HepG2 (cell line): ENCODE measurements around the gene ACAN. TPM values are rescaled to one million over a fixed set of nuclear protein-coding genes. Genes with fewer than 3 reads are reported as not detected.

Source experiments
- ATAC-seq: fragments of 200-7000 bp; cut with Tn5 transposase; 3 replicates; pipeline ENCODE4 v1.9.1; 2020; ENCODE audit warnings: mild to moderate bottlenecking, moderate library complexity
- BruUV-seq: library from RNA; stranded (reverse); fragments of 400-500 nt; replicated peaks from 2 replicates; lab custom pipeline; 2021; lab: Mats Ljungman, UMichigan
- CTCF ChIA-PET: fragments of 300-600 bp; formaldehyde crosslinking; extraction: SDS; loops from one replicate; lab custom pipeline; 2021; ENCODE audit warnings: low total read pairs, inconsistent platforms, low intra/inter-chr PET ratio; lab: Yijun Ruan, JAX
- POLR2A ChIA-PET: fragments of 350-600 bp; sonication (Branson Sonifier 250); formaldehyde crosslinking; loops from one replicate; lab custom pipeline; 2020; ENCODE audit warnings: antibody characterized with exemption, inconsistent platforms; lab: Yijun Ruan, JAX
- DNase-seq: peaks from one replicate; pipeline ENCODE4 v3.0.0-alpha.2; 2015; ENCODE audit warnings: low spot score
- FAIRE-seq: peaks from 3 replicates; lab custom pipeline; 2011; peaks lifted over from hg19 to GRCh38; lab: Jason Lieb, UNC
- H2AFZ ChIP-seq: one replicate; pipeline ENCODE4 v1.6.1; 2011; ENCODE audit warnings: low read length, inconsistent platforms
- H3K27ac ChIP-seq: fragments of 300-600 bp; 3 replicates; pipeline ENCODE4 v1.8.0; 2011; ENCODE audit warnings: mixed run types, mild to moderate bottlenecking, mixed read lengths, low read length, inconsistent platforms; ENCODE audit not compliant: insufficient read depth; ENCODE audit errors: extremely low read length
- H3K27me3 ChIP-seq, 2 experiments: fragments of 200-600 bp in 1 of 2; 2 replicates in 1 of 2; 3 replicates in 1 of 2; pipeline versions ENCODE4 v1.6.0 to v1.8.0; 2011; ENCODE audit warnings: low read length in 2 of 2, mild to moderate bottlenecking in 2 of 2, moderate library complexity in 2 of 2, inconsistent platforms in 1 of 2; ENCODE audit not compliant: insufficient read depth in 2 of 2, control insufficient read depth in 1 of 2
- H3K36me3 ChIP-seq, 2 experiments: fragments of 200-600 bp in 1 of 2; replicated peaks in 1 of 2; 2 replicates in 1 of 2; 3 replicates in 1 of 2; pipeline versions ENCODE4 v1.5.1 to v1.8.0; 2011; ENCODE audit warnings: low read length in 2 of 2, inconsistent platforms in 1 of 2; ENCODE audit not compliant: insufficient read depth in 2 of 2, control insufficient read depth in 1 of 2
- H3K4me1 ChIP-seq: 2 replicates; pipeline ENCODE4 v1.5.1; 2012; ENCODE audit warnings: low read length, inconsistent platforms; ENCODE audit not compliant: insufficient read depth
- H3K4me2 ChIP-seq: 2 replicates; pipeline ENCODE4 v1.6.0; 2011; ENCODE audit warnings: low read depth, low read length, inconsistent platforms
- H3K4me3 ChIP-seq, 3 experiments: fragments of 200-600 bp in 1 of 3; sonication (generic), shearing (Covaris generic) in 1 of 3; replicated peaks in 1 of 3; 2 replicates each; pipeline ENCODE4 v1.5.1; 2011 to 2016; ENCODE audit warnings: low read length in 3 of 3, inconsistent platforms in 2 of 3, low read depth in 2 of 3, mild to moderate bottlenecking in 2 of 3, control low read depth in 1 of 3, mixed read lengths in 1 of 3; ENCODE audit not compliant: insufficient read depth in 1 of 3
- H3K79me2 ChIP-seq: one replicate; pipeline ENCODE4 v1.6.1; 2011; ENCODE audit warnings: low read length, inconsistent platforms; ENCODE audit not compliant: insufficient read depth
- H3K9ac ChIP-seq: 2 replicates; pipeline ENCODE4 v1.6.0; 2011; ENCODE audit warnings: mild to moderate bottlenecking, low read depth, low read length, inconsistent platforms; ENCODE audit not compliant: insufficient read depth
- H3K9me3 ChIP-seq: 2 replicates; pipeline ENCODE4 v1.5.1; 2012; ENCODE audit warnings: mild to moderate bottlenecking, low read length
- H4K20me1 ChIP-seq: 2 replicates; pipeline ENCODE4 v1.6.0; 2011; ENCODE audit warnings: inconsistent platforms, mild to moderate bottlenecking, low read length, moderate library complexity; ENCODE audit not compliant: insufficient read depth
- ARID3A ChIP-seq: IDR thresholded peaks from 2 replicates; pipeline ENCODE4 v1.6.1; 2012; ENCODE audit warnings: low read depth, low read length, improper control_type of control experiment
- NFAT5 ChIP-seq: sonication (generic); formaldehyde crosslinking; IDR thresholded peaks from 2 replicates; pipeline ENCODE4 v1.4.0; 2020; ENCODE audit warnings: missing genetic modification reagents
- ZNF616 ChIP-seq: sonication (generic); formaldehyde crosslinking; IDR thresholded peaks from 2 replicates; pipeline ENCODE4 v1.5.0; 2020; ENCODE audit warnings: low read depth, mild to moderate bottlenecking, missing genetic modification reagents
- WGBS: methylation state at CpG from one replicate; pipeline ENCODE4 v1.1.6; 2017; ENCODE audit warnings: low lambda C conversion rate; 5-methylcytosine and 5-hydroxymethylcytosine counted together
- in situ Hi-C: cut with HindIII; loops from 2 replicates; pipeline ENCODE4 v1.10.0; 2017; ENCODE audit warnings: low pct_unique_long_range_greater_than_20kb; ENCODE audit not compliant: extremely low pct_ligation_motif_present
- intact Hi-C: fragments of 100-400 bp; cut with micrococcal nuclease; formaldehyde crosslinking; loops from one replicate; pipeline ENCODE4 v1.10.0; 2022; ENCODE audit not compliant: unreplicated experiment
- polyA plus RNA-seq, 8 experiments: library from polyadenylated mRNA; depleted of rRNA in 3 of 8; stranded (reverse) in 7 of 8; unstranded in 1 of 8; fragments of >200 nt; fragmentation: Illumina TruSeq in 4 of 8; extraction: Trizol in 4 of 8; gene quantifications; 2 replicates each; pipeline versions ENCODE4 v1.2.1 to v1.2.3, GENCODE V29; 2011 to 2016; ENCODE audit warnings: low read depth in 4 of 8, missing spikeins in 1 of 8, mixed read lengths in 1 of 8; ENCODE audit not compliant: insufficient read depth in 1 of 8
- total RNA-seq, 5 experiments: library from RNA; depleted of rRNA; stranded (reverse); fragments of >200 nt; fragmentation: Illumina TruSeq; extraction: Trizol; gene quantifications; 2 replicates each; pipeline ENCODE4 v1.2.3, GENCODE V29; 2016; ENCODE audit warnings: low read depth in 1 of 5

The ACAN gene
- total and polyA plus RNA-seq, 2 of the 13 experiments (the other 11 are each of a cell fraction or from before 2014, with no cell fraction given): not detected

- Histone ChIP-seq H3K79me2 (no peaks in the 10 kb centered on the region), H3K4me2 (no peak overlapping the region), H3K36me3 (no peaks in the 10 kb centered on the region), H2AFZ (no peak overlapping the region), H4K20me1 (no peaks in the 10 kb centered on the region), H3K4me1 (no peaks in the 10 kb centered on the region), H3K4me3 (no peak overlapping the region), H3K9me3 (no peaks in the 10 kb centered on the region), H3K27me3 (peaks cover 0 to 6% of the 10 kb centered on the region in 2 experiments; a peak in 2 of 5 replicates), H3K9ac (no peak overlapping the region), H3K27ac (no peak overlapping the region)
- ChIA-PET CTCF (interaction anchor here (0.8 to 1.8 kb wide), 3 partner anchors 178 to 385 kb away, joined by 3 to 6 read pairs (median 4); no protein-coding TSS in a partner anchor), POLR2A (no interaction called here)
- TF ChIP-seq ZNF616 (CRISPR knock-in tag) (no peak), ARID3A (no peak), NFAT5 (no peak)
- BruUV-seq: no TSS peak
- in situ Hi-C loops: loop anchor here (10.0 kb wide), 1 partner anchor 360 kb away; no protein-coding TSS in a partner anchor
- 6% methylated on average over 4 of the region's 4 CpGs for WGBS
- no peak for ATAC-seq
- no peak for DNase-seq
- no peak for FAIRE-seq
- intact Hi-C loops: loop anchor here (10.0 kb wide), 1 partner anchor 210 kb away; the partner anchor contains the start of gene AEN
Measured at GRCh38 chr15:88835119-88835518, 31.9 kb downstream of the ACAN start.
